ENCODE results near the gene NRCAM.
"Not testable (repeated sequence)": the region's sequence is repeated elsewhere in the genome, so short reads cannot be mapped to it uniquely, and the experiment has no call there.

NRCAM gene

GRCh38 chr7:108278776-108279175 lies 177.5 kb downstream of the NRCAM start:
- DNase-seq (ENCODE audit: low read depth) = no peak

DNA sequence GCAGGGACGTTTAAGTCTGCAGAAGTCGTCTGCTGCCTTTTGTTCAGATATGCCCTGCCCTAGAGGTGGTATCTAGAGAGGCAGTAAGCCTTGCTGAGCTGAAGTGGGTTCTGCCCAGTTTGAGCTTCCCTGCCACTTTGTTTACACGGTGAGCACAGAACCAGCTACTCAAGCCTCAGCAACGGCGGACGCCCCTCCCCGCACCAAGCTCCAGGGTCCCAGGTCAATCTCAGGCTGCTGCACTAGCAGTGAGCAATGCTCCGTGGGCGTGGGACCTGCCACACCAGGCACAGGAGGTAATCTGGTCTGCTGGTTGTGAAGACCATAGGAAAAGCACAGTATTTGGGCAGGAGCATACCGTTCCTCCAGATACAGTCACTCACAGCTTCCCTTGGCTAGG lies 178.0 kb downstream of the NRCAM start:
- DNase-seq (ENCODE audit: low read depth) = no peak

DNA sequence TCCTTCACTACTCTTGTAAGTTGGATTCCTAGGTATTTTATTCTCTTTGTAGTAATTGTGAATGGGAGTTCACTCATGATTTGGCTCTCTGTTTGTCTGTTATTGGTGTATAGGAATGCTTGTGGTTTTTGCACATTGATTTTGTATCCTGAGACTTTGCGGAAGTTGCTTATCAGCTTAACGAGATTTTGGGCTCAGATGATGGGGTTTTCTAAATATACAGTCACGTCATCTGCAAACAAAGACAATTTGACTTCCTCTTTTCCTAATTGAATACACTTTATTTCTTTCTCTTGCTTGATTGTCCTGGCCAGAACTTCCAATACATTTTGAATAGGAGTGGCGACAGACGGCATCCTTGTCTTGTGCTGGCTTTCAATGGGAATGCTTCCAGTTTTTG lies 181.8 kb downstream of the NRCAM start:
- not testable (repeated sequence) for DNase-seq (ENCODE audit: low read depth)

GRCh38 chr7:108272891-108273290 lies 183.3 kb downstream of the NRCAM start:
- not testable (repeated sequence) for DNase-seq (ENCODE audit: low read depth)

GRCh38 chr7:108270385-108271015 lies 185.7 kb downstream of the NRCAM start:
- no peak for DNase-seq (ENCODE audit: low read depth)

DNA sequence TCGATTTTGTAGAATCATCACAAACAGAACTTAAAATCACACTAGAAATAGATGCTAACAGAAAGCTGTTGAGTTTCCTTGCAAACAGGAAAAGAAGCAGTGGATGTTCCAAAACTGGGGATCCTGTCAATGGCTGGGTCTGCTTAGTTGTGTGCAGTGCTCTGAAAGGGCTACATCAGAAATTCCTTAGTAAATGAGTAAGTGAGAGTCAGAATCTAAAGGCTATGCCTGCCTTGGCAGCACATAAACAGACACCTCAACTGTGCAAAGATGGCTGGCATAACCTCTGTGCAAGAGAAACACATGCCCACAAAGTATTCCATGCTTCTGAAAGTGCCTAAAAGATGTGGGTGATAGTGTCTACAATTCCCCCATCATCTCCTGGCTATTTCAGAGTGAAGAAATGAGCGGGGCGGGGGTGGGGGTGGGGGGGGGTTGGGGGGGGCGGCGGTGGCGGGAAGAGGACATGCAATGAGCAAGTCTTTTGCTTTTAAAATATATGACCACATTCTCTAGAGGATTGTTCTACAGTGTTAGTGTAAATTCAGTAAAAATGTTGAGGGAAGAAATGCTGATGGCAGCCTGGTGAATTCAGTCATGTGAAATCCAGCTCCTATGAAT lies 187.9 kb downstream of the NRCAM start:
- no peak for DNase-seq (ENCODE audit: low read depth)

DNA sequence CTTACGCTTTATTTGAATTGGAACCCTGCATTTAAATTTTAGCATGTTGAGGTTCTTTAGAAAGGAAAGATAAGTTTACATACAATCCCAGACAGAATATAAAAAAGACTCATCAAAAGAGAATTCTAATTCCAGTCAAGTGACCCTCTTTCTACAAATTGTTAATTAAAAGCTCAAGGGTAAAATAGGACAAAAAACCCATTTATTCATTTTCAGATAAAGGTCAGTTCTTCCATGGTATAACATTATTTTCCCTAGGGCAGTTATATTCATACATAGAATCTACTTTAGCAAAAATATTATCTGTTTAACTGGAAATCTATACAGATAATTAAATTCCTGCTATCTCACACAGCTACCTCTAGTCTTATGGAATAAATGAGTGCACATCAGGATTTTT lies 188.6 kb downstream of the NRCAM start:
- DNase-seq (ENCODE audit: low read depth) = no peak

- no peak for DNase-seq (ENCODE audit: low read depth)
These were observed 189.7 kb downstream of the NRCAM start for GRCh38 chr7:108266491-108266890.

GRCh38 chr7:108266035-108266434 lies 190.2 kb downstream of the NRCAM start:
- no peak for DNase-seq (ENCODE audit: low read depth)

DNA sequence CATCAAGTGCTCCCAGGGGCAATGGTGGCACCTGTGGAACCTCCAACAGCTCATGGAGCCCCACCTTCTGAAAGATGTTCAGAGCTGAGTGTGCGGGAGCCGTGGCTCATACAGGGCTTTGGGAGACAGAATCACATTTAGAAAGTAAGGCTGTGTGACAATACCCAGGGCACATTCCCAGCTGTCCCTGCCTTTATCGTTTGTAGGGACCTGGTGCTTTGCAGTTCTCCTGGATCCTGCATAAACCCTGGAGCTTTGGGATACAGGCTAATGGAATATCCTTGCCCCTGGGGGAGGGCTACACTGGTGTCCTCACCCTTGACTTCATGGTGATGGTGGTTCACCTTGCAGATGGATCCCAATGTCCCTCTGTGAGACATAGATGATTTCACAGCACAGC lies 191.2 kb downstream of the NRCAM start:
- DNase-seq (ENCODE audit: low read depth) = no peak

- no peak for DNase-seq (ENCODE audit: low read depth)
These were observed 192.8 kb downstream of the NRCAM start for GRCh38 chr7:108263425-108263824.

- no peak for DNase-seq (ENCODE audit: low read depth)
These were observed 194.5 kb downstream of the NRCAM start for GRCh38 chr7:108261560-108262255.

DNA sequence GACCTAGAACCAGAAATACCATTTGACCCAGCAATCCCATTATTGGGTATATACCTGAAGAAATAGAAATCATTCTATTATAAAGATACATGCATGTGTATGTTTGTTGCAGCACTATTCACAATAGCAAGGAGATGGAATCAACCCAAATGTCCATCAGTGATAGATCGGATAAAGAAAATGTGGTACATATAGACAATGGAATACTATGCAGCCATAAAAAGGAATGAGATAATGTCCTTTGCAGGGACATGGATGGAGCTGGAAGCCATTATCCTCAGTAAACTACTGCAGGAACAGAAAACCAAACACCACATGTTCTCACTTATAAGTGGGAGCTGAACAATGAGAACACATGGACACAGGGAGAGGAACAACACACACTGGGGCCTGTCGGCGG lies 196.8 kb downstream of the NRCAM start:
- DNase-seq (ENCODE audit: low read depth) = not testable (repeated sequence)

GRCh38 chr7:108257954-108258353 lies 198.3 kb downstream of the NRCAM start:
- no peak for DNase-seq (ENCODE audit: low read depth)

GRCh38 chr7:108254259-108254658 lies 202.0 kb downstream of the NRCAM start:
- no peak for DNase-seq (ENCODE audit: low read depth)

DNA sequence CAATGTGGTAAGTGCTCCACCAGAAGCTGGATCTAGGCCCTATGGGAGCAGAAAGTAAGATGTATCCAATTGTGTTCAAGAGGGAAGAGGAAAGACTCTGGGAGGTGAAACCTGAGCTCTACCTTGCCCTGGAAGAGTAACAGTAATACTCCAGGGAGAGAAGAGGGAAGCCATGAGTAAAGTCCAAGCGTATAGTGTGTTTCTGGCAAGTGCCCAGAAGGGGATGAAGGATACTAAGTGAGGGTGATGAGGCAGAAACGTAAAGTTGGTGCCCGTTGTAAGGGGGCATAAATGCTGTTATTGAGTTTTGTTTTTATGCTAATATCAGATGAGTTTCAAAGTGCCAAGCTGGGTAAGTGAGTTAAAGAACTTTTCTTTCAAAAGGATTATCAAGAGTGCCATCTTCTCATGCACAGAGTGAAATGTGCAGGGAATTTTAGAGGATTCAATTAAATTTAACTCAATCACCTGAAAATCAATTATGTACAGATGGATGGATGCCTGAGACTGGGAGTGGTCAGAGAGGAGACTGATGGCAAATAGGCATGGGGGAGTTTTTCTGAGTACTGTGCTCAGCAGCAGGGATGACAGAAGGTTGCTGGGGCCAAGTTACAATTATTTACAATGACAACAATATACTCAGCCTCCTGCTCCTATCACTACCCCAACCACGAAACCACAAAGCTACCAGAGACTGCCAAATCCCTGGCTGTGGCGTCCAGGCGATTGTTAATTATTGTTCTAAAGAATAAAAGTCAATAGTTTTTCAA lies 202.8 kb downstream of the NRCAM start:
- no peak for DNase-seq (ENCODE audit: low read depth)

DNA sequence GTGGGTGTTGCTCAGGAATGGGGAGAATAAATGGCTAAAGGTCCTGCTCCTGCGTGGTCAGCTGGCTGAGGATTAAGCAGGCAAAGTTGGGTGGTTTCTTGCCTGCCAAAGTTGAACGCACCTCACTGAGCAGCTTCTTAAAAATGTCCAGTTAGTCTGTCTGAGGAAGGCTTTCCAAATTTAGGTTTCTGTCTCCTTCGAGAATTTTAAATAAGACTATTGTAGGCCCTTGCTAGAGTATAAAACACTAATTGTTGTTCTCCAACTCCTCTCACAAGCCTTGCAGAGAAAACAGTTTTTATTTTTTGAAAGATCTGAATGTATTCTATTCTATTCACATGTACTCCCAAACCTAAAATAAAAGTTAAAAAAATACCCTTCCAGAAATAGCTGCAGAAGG lies 204.1 kb downstream of the NRCAM start:
- DNase-seq (ENCODE audit: low read depth) = no peak

DNA sequence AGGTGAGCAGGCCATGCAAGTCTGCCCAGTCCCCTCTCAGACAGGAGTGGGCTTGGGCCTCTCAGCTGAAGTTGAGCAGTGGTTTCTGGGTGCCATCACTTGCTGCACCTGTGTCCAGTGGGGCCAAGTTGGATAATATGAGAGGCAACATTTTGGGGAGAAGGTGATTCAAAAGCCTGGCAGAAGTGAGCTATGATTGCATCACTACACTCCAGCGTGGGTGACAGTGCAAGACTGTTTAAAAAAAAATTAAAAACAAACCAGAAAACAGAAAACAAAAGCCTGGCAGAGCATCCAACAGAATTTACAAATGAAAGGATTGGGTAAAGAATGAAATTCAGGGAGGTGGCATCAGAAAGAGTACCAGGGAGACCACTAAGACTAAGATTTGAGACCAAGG lies 204.5 kb downstream of the NRCAM start:
- DNase-seq (ENCODE audit: low read depth) = no peak

DNA sequence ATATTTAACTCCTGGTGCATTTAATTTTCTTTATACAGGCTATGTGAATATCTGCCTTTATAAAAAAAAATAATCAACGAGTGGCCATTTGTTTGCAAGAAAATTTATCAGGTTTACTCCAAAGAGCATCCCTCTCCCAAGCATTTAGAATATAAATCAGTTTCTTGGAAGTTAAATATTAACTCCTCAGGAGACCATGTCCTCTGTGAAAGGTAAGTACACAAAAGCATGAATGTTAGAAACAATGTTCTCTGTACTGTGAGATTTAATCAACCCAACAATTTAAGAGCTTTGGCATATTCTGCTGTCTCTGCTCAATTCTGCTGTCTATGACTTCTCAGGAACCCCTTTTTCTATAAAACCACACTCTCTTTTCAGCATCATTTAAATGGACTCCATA lies 206.8 kb downstream of the NRCAM start:
- no peak for DNase-seq (ENCODE audit: low read depth)

- DNase-seq (ENCODE audit: low read depth) = no peak
These were observed 207.4 kb downstream of the NRCAM start for GRCh38 chr7:108248821-108249220.

- DNase-seq (ENCODE audit: low read depth) = no peak
These were observed 207.8 kb downstream of the NRCAM start for GRCh38 chr7:108248418-108248817.

DNA sequence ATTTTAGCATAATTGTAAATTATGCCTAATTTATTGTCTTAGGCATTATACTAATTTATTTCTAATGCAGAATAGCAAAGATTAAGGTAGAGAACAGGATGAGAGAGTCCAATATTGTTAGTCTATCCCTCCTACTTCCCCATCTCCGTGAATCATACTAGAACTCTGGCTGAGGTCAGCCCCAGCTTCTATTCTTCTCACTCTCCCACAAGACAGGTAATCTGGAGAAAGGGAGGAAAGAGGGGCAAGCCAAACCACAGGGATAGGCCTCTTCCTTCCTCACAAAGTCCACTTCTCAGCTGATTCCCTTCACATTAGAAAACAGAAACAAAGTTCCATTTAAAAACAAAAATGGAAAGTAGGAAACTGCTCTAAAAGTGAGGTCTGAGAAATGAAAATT lies 208.6 kb downstream of the NRCAM start:
- no peak for DNase-seq (ENCODE audit: low read depth)

Data from stromal cell of bone marrow (primary cell).